Right lobe of liver (tissue), 6 donors: ENCODE results near the gene LSS. TPM values are rescaled to one million over a fixed set of nuclear protein-coding genes. Genes with fewer than 3 reads are reported as not detected.

Experiments used
- ATAC-seq, 4 donors: fragments of 200-7000 bp; cut with Tn5 transposase; one replicate each; pipeline ENCODE4 v1.9.1; 2020; ENCODE audit warnings: mild to moderate bottlenecking in 4 of 4, moderate library complexity in 4 of 4
- DNase-seq, 3 donors: peaks; one replicate each; pipeline ENCODE4 v3.0.0-alpha.2; 2020
- H3K27ac ChIP-seq, 3 donors: fragments of 200-600 bp; one replicate each; pipeline ENCODE4 v1.8.0; 2022
- H3K27me3 ChIP-seq, 2 donors: fragments of 200-600 bp; one replicate each; pipeline ENCODE4 v1.8.0; 2022
- H3K36me3 ChIP-seq, 4 donors: fragments of 200-600 bp; sonication (generic) in 1 of 4; one replicate each; pipeline versions ENCODE4 v1.5.1 to v1.8.0; 2017 to 2022; ENCODE audit warnings: control low read depth in 1 of 4
- H3K4me1 ChIP-seq, 4 donors: fragments of 200-600 bp; sonication (generic) in 1 of 4; one replicate each; pipeline versions ENCODE4 v1.5.1 to v1.8.0; 2017 to 2022; ENCODE audit warnings: control low read depth in 1 of 4
- H3K4me3 ChIP-seq, 3 donors: fragments of 200-600 bp; one replicate each; pipeline ENCODE4 v1.8.0; 2022
- H3K9me3 ChIP-seq, 4 donors: fragments of 200-600 bp; sonication (generic) in 1 of 4; one replicate each; pipeline versions ENCODE4 v1.5.1 to v1.8.0; 2017 to 2022; ENCODE audit warnings: control low read depth in 1 of 4
- POLR2A ChIP-seq: fragments of 450-650 bp; IDR thresholded peaks from one replicate; pipeline ENCODE4 v1.6.1; 2017; ENCODE audit warnings: antibody characterized with exemption, mild to moderate bottlenecking
- whole genome bisulfite sequencing: methylation state at CpG from one replicate; pipeline ENCODE4 v1.1.6; 2018; ENCODE audit warnings: low coverage, low lambda C conversion rate; ENCODE audit not compliant: insufficient coverage; ENCODE audit errors: missing lambda C conversion rate; 5-methylcytosine and 5-hydroxymethylcytosine counted together
- intact Hi-C, 2 donors: fragments of 100-400 bp; cut with DNase I; formaldehyde crosslinking; loops; one replicate each; pipeline versions ENCODE4 v1.11.2 to v1.14.1; 2022
- total RNA-seq, 6 experiments: library from RNA; depleted of rRNA in 2 of 6; stranded (reverse); fragments of >200 nt in 2 of 6; fragmentation: NEBNext Ultra II Directional in 3 of 6; extraction: Animal tissue kit (Norgen Biotek cat#: 25700) in 3 of 6; gene quantifications; one replicate each; pipeline versions ENCODE4 v1.1.0 to v1.2.4, GENCODE V29; 2016 to 2023
- TF ChIP-seq, protein P1 (sequence below), 4 donors: fragments of 200-600 bp in 3 of 4; fragments of 450-650 bp in 1 of 4; IDR thresholded peaks; one replicate each; pipeline versions ENCODE4 v1.5.1 to v1.8.0; 2016 to 2022; ENCODE audit warnings: antibody characterized with exemption in 4 of 4, mild to moderate bottlenecking in 2 of 4
- donor health status: DM: no; HTN: yes; CAD: no.
- donor health status: DM: no; HTN: no; CAD: no.
- donor health status: DM: no; HTN: no; CAD: no.
- donor health status: DM: no; HTN: yes; CAD: no.
- donor health status: DM: no; HTN: yes; CAD: no.

Gene LSS
- total RNA-seq, 6 experiments from 2014 or later = 37.0 to 103 (median 59.6) TPM

GRCh38 chr21:46138383-46138970 lies 90.1 kb downstream of the LSS start:
- TF ChIP-seq POLR2A = no peak
- TF ChIP-seq, protein P1, sequence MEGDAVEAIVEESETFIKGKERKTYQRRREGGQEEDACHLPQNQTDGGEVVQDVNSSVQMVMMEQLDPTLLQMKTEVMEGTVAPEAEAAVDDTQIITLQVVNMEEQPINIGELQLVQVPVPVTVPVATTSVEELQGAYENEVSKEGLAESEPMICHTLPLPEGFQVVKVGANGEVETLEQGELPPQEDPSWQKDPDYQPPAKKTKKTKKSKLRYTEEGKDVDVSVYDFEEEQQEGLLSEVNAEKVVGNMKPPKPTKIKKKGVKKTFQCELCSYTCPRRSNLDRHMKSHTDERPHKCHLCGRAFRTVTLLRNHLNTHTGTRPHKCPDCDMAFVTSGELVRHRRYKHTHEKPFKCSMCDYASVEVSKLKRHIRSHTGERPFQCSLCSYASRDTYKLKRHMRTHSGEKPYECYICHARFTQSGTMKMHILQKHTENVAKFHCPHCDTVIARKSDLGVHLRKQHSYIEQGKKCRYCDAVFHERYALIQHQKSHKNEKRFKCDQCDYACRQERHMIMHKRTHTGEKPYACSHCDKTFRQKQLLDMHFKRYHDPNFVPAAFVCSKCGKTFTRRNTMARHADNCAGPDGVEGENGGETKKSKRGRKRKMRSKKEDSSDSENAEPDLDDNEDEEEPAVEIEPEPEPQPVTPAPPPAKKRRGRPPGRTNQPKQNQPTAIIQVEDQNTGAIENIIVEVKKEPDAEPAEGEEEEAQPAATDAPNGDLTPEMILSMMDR (IDR thresholded peaks at IDR 0.05) = no peak

More at GRCh38 chr21:46138383-46138970, 90.1 kb downstream of the LSS start:
- intact Hi-C loops = no loop called here
- H3K4me3 ChIP-seq = no peak overlapping the region
- no peaks in the 10 kb centered on the region for H3K9me3 ChIP-seq
- H3K27ac ChIP-seq = no peak overlapping the region
- WGBS = 67% methylated on average over 1 of the region's 28 CpGs
- H3K36me3 ChIP-seq = peaks cover 0 to 54% (median 20%) of the 10 kb centered on the region in 4 donors
- no peaks in the 10 kb centered on the region for H3K27me3 ChIP-seq
- no peak for DNase-seq
- H3K4me1 ChIP-seq = no peaks in the 10 kb centered on the region
- peak in 3 of 4 donors; percentile 2 to 4 (median 4) for ATAC-seq

Other genes starting within 250 kb of the LSS start
- gene COL6A1, start 247.0 kb downstream of the LSS start, total RNA-seq = 10 to 100 TPM; 28.2 to 79.9 (median 51.1) TPM
- gene COL6A2, start 130.7 kb downstream of the LSS start, total RNA-seq = 10 to 100 TPM; 17.3 to 81.7 (median 38.4) TPM
- gene FTCD, start 73.2 kb downstream of the LSS start, total RNA-seq = 100 to 1,000 TPM; 141 to 668 (median 417) TPM
- gene SPATC1L, start 44.3 kb downstream of the LSS start, total RNA-seq = 1 to 10 TPM in 1 of 6 experiments, under 1 TPM in 3, not detected in 2; 0.31 to 1.7 (median 0.51) TPM
- 10 to 100 TPM; 34.4 to 44.6 (median 40.7) TPM for gene MCM3AP, start 56.8 kb upstream of the LSS start, total RNA-seq
- gene YBEY, start 57.6 kb upstream of the LSS start, total RNA-seq = 10 to 100 TPM in 2 of 6 experiments, 1 to 10 TPM in 4; 6.3 to 16.0 (median 7.3) TPM
- gene C21orf58, start 95.1 kb upstream of the LSS start, total RNA-seq = 1 to 10 TPM in 5 of 6 experiments, under 1 TPM in 1; 1.00 to 2.4 (median 1.4) TPM
- gene PCNT, start 95.4 kb upstream of the LSS start, total RNA-seq = 10 to 100 TPM in 5 of 6 experiments, 1 to 10 TPM in 1; 9.9 to 18.2 (median 14.1) TPM
- gene DIP2A, start 230.1 kb upstream of the LSS start, total RNA-seq = 10 to 100 TPM; 12.3 to 14.4 (median 13.1) TPM